ENCODE measurements around the gene SOX9.

- TF ChIP-seq, protein P1, sequence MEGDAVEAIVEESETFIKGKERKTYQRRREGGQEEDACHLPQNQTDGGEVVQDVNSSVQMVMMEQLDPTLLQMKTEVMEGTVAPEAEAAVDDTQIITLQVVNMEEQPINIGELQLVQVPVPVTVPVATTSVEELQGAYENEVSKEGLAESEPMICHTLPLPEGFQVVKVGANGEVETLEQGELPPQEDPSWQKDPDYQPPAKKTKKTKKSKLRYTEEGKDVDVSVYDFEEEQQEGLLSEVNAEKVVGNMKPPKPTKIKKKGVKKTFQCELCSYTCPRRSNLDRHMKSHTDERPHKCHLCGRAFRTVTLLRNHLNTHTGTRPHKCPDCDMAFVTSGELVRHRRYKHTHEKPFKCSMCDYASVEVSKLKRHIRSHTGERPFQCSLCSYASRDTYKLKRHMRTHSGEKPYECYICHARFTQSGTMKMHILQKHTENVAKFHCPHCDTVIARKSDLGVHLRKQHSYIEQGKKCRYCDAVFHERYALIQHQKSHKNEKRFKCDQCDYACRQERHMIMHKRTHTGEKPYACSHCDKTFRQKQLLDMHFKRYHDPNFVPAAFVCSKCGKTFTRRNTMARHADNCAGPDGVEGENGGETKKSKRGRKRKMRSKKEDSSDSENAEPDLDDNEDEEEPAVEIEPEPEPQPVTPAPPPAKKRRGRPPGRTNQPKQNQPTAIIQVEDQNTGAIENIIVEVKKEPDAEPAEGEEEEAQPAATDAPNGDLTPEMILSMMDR (IDR thresholded peaks at IDR 0.05 in 4 of 5, conservative IDR thresholded peaks at IDR 0.05 in 1 of 5) = no peak
- TF ChIP-seq POLR2A (IDR thresholded peaks at IDR 0.05) = no peak
Observed at GRCh38 chr17:72126575-72127486, 6.0 kb downstream of the SOX9 start.
